Fibroblast of the aortic adventitia (primary cell): ENCODE measurements around the gene ODF2. TPM values are rescaled to one million over a fixed set of nuclear protein-coding genes. Genes with fewer than 3 reads are reported as not detected.
"Not testable (repeated sequence)": the region's sequence is repeated elsewhere in the genome, so short reads cannot be mapped to it uniquely, and the experiment has no call there.

Experiments
- DNase-seq: peaks from one replicate; pipeline ENCODE4 v3.0.0-alpha.2; 2010; ENCODE audit warnings: low read depth
- H3K4me3 ChIP-seq: 2 replicates; pipeline ENCODE4 v1.5.1; 2011; ENCODE audit warnings: low read depth, mild to moderate bottlenecking, control low read depth, low read length, moderate library complexity
- total RNA-seq: library from RNA; depleted of rRNA; stranded (reverse); fragments of >200 nt; gene quantifications from 2 replicates; pipeline ENCODE4 v1.2.3, GENCODE V29; 2012; ENCODE audit warnings: low replicate concordance
- TF ChIP-seq, protein P1 (sequence below): IDR thresholded peaks from 2 replicates; pipeline ENCODE4 v1.5.1; 2011; ENCODE audit warnings: mild to moderate bottlenecking, low read length, control low read depth, inconsistent platforms; ENCODE audit not compliant: insufficient read depth

Gene ODF2
- total RNA-seq, 1 donor = 25.4 TPM

GRCh38 chr9:128494746-128495129 is 38.9 kb downstream of the ODF2 start:
- TF ChIP-seq, protein P1, sequence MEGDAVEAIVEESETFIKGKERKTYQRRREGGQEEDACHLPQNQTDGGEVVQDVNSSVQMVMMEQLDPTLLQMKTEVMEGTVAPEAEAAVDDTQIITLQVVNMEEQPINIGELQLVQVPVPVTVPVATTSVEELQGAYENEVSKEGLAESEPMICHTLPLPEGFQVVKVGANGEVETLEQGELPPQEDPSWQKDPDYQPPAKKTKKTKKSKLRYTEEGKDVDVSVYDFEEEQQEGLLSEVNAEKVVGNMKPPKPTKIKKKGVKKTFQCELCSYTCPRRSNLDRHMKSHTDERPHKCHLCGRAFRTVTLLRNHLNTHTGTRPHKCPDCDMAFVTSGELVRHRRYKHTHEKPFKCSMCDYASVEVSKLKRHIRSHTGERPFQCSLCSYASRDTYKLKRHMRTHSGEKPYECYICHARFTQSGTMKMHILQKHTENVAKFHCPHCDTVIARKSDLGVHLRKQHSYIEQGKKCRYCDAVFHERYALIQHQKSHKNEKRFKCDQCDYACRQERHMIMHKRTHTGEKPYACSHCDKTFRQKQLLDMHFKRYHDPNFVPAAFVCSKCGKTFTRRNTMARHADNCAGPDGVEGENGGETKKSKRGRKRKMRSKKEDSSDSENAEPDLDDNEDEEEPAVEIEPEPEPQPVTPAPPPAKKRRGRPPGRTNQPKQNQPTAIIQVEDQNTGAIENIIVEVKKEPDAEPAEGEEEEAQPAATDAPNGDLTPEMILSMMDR = no peak
- no peak for DNase-seq
- H3K4me3 ChIP-seq = no peak overlapping the region

DNA sequence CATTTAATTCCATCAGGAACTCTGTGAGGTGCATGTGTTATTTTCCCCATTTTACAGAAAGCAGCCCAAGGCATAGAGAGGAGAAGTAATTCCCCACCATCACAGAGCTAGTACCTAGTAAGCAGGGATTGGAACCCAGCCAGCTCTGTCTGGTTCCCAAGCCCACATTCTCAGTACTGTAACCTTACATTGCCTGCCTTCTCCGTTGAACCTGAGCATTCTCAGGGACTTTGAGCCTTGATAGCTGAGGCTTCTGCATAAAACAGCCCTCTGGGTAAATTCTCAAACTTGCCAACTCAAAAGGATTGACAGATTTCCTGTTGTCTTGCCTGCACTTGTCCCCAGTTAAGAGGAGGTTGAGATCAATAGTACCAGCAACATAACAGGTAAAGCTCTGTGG is 39.5 kb downstream of the ODF2 start:
- TF ChIP-seq, protein P1 = no peak

DNA sequence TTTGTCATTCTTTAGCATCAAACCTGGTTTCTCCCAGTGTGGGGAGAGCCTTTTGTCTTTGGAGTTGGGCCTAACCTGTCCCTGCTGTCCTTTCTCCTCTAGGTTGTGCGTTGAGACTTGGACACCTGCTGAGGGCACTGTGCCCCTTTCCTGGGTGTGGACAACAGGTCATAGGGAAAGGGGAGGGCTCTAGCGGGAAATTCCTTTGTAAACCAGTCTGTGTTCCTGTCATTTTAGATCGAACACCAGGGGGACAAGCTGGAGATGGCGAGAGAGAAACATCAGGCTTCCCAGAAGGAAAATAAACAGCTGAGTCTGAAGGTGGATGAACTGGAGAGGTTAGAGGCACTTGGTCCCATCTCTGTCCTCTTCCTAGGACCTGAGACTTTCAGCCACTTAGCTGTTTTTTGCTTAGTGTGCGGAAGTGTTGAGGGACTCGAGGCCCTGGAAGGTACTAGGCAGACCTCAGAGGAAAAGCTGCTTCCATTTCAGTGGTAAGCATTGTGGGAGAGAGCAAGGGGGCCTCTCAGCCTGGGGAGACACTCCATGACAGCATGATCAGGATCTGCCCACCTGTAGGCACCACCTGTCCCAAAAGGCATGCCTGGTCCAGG is 40.1 kb downstream of the ODF2 start:
- no peak for DNase-seq
- TF ChIP-seq, protein P1 = no peak
- H3K4me3 ChIP-seq = no peak overlapping the region

More for the DNA sequence above, 39.5 kb downstream of the ODF2 start:
- DNase-seq = no peak
- H3K4me3 ChIP-seq = no peak overlapping the region

DNA sequence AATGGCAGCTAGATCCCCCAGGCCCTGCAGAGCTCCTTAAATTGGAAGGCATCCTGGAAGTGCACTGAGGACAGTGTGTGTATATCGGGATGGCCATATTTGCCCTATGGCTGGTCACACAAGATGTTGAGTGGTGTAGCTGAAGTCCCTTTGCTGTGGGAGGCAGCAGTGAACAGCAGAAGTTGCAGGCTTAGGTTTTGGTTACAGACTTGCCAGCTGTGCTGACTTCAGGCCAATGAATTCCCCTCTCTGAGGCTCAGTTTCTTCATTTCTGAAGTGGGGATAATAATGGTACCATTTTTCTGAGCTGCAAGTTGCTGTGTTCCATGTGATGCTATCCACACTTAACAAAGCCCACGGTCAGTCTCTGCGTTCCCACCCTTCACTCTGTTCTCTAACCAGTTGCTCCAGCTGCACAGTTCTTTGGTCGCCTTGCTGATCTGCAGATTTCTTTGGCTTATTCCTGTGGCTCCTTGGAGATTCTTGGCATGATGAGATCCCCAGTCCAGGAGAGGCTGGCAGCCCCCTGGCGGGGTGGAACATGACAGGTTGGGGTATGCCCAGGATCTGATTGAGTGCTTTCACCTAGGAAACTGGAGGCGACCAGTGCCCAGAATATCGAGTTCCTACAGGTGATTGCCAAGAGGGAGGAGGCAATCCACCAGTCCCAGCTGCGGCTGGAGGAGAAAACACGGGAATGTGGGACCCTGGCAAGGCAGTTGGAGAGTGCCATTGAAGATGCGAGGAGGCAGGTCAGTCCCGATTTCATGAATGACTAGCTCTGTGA is 42.2 kb downstream of the ODF2 start:
- no peak for DNase-seq
- TF ChIP-seq, protein P1 = no peak
- H3K4me3 ChIP-seq = no peak overlapping the region

DNA sequence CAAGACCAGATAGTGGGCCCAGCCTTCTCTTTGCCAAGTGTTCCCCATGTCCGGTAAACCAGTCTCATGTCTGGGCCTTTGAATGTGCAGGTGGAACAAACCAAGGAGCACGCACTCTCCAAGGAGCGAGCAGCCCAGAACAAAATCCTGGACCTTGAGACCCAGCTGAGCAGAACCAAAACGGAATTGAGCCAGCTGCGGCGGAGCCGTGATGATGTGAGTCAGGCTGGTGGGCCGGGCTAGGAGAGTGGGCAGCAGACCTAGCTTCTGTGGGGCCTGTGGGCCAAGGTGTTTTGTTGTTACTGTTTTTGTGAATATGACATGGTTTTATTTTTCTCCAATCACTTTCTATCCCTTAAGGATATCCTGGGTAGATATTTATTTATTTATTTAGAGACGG is 43.1 kb downstream of the ODF2 start:
- H3K4me3 ChIP-seq = no peak overlapping the region
- no peak for DNase-seq
- TF ChIP-seq, protein P1 = no peak

GRCh38 chr9:128499920-128500319 is 44.1 kb downstream of the ODF2 start:
- H3K4me3 ChIP-seq = no peak overlapping the region
- TF ChIP-seq, protein P1 = no peak
- DNase-seq = no peak

GRCh38 chr9:128503415-128503825 is 47.6 kb downstream of the ODF2 start:
- not testable (repeated sequence) for H3K4me3 ChIP-seq, DNase-seq
